HepG2 (cell line): ENCODE measurements around the gene SCN8A.

Experiments
- AFF4 ChIP-seq: sonication (generic); formaldehyde crosslinking; IDR thresholded peaks from 2 replicates; pipeline ENCODE4 v1.4.0; 2020; ENCODE audit warnings: missing genetic modification reagents
- ATF3 ChIP-seq: sonication (generic); formaldehyde crosslinking; IDR thresholded peaks from 2 replicates; pipeline ENCODE4 v1.4.0; 2020; ENCODE audit warnings: missing genetic modification reagents
- BHLHE40 ChIP-seq: IDR thresholded peaks from 2 replicates; pipeline ENCODE4 v1.6.1; 2011; ENCODE audit warnings: low read length, improper control_type of control experiment
- REST ChIP-seq, 2 experiments: IDR thresholded peaks; 2 replicates each; pipeline ENCODE4 v1.6.1; 2011 to 2012; ENCODE audit warnings: low read length in 2 of 2, borderline replicate concordance in 1 of 2, low read depth in 1 of 2, mild to moderate bottlenecking in 1 of 2, moderate library complexity in 1 of 2
- SRF ChIP-seq: IDR thresholded peaks from 2 replicates; pipeline ENCODE4 v1.6.1; 2011; ENCODE audit warnings: mild to moderate bottlenecking, low read depth, low read length, moderate library complexity

- TF ChIP-seq BHLHE40 (no peak), SRF (no peak), REST (IDR thresholded peaks at IDR 0.05; ENCODE audit: borderline replicate concordance in 1 of 2, low read depth in 1 of 2, low read length in 2 of 2) (no peak), ATF3 (no peak), AFF4 (no peak)
Observed at GRCh38 chr12:51622564-51622963, 31.5 kb downstream of the SCN8A start.
